T-helper 9 cell (primary cell): ENCODE measurements around the gene ADGRB3.

Source experiments
- DNase-seq: peaks from one replicate; pipeline ENCODE4 v3.0.0-alpha.2; 2020
- total RNA-seq, 2 donors: gene quantifications; one replicate each; lab custom pipeline; 2026; lab: John Stamatoyannopoulos, UW

Gene ADGRB3
- total RNA-seq, result 0 reads per million in 2 donors

- no peak for DNase-seq
Observed at GRCh38 chr6:68634726-68635411, at the start of gene ADGRB3. Gene ADGRB3, plus strand, starts transcription at chr6:68635282. Its CDS starts 3,394 bp downstream, at chr6:68638676.

GRCh38 chr6:68593558-68593957 lies 41.5 kb upstream of the ADGRB3 start:
- DNase-seq, result no peak

- DNase-seq, result no peak
Observed at GRCh38 chr6:68597642-68598041, 37.4 kb upstream of the ADGRB3 start.

GRCh38 chr6:68615938-68616337 lies 19.1 kb upstream of the ADGRB3 start:
- no peak for DNase-seq

GRCh38 chr6:68625998-68626397 lies 9.1 kb upstream of the ADGRB3 start:
- no peak for DNase-seq

- DNase-seq, result no peak
Observed at GRCh38 chr6:68628161-68628560, 6.9 kb upstream of the ADGRB3 start.

- no peak for DNase-seq
Observed at GRCh38 chr6:68632734-68633133, 2.3 kb upstream of the ADGRB3 start.

GRCh38 chr6:68633281-68633971 lies 1.7 kb upstream of the ADGRB3 start:
- DNase-seq, result no peak

GRCh38 chr6:68633972-68634725 lies 933 bp upstream of the ADGRB3 start:
- DNase-seq, result no peak

- no peak for DNase-seq
Observed at GRCh38 chr6:68635412-68635705, 277 bp downstream of the ADGRB3 start.

GRCh38 chr6:68635706-68636513 lies 828 bp downstream of the ADGRB3 start:
- DNase-seq, result no peak

- no peak for DNase-seq
Observed at GRCh38 chr6:68636666-68637065, 1.6 kb downstream of the ADGRB3 start.

GRCh38 chr6:68637071-68637470 lies 2.0 kb downstream of the ADGRB3 start:
- no peak for DNase-seq

- DNase-seq, result no peak
Observed at GRCh38 chr6:68637782-68638181, 2.7 kb downstream of the ADGRB3 start.

GRCh38 chr6:68638230-68638900 lies 3.3 kb downstream of the ADGRB3 start:
- no peak for DNase-seq

- DNase-seq, result no peak
Observed at GRCh38 chr6:68639211-68639610, 4.1 kb downstream of the ADGRB3 start.

GRCh38 chr6:68639826-68640490 lies 4.9 kb downstream of the ADGRB3 start:
- DNase-seq, result no peak

GRCh38 chr6:68640491-68640835 lies 5.4 kb downstream of the ADGRB3 start:
- no peak for DNase-seq

- DNase-seq, result no peak
Observed at GRCh38 chr6:68641172-68641571, 6.1 kb downstream of the ADGRB3 start.

- DNase-seq, result no peak
Observed at GRCh38 chr6:68642081-68642480, 7.0 kb downstream of the ADGRB3 start.

GRCh38 chr6:68642977-68643376 lies 7.9 kb downstream of the ADGRB3 start:
- DNase-seq, result no peak

GRCh38 chr6:68649669-68650068 lies 14.6 kb downstream of the ADGRB3 start:
- no peak for DNase-seq
